ENCODE results near the gene ANKHD1. TPM values are rescaled to one million over a fixed set of nuclear protein-coding genes. Genes with fewer than 3 reads are reported as not detected.

Gene ANKHD1
- total and polyA plus RNA-seq, 10 donors, result 30.5 to 235 (median 157) TPM

- Histone ChIP-seq H3K27ac (no peak overlapping the region), H3K4me1 (peaks cover 23 to 67% (median 46%) of the 10 kb centered on the region in 6 donors), H3K27me3 (replicated peaks in 1 of 7) (no peaks in the 10 kb centered on the region), H3K4me3 (no peak overlapping the region), H3K9me3 (no peaks in the 10 kb centered on the region), H3K36me3 (peaks cover 0 to 43% (median 8%) of the 10 kb centered on the region in 6 donors)
- 89 to 97% (median 94%) methylated on average over 10 of the region's 10 CpGs for WGBS, 5 donors
- TF ChIP-seq POLR2A (IDR thresholded peaks at IDR 0.05) (no peak), CTCF (IDR thresholded peaks at IDR 0.05 in 8 of 11, conservative IDR thresholded peaks at IDR 0.05 in 3 of 11) (no peak), POLR2AphosphoS5 (IDR thresholded peaks at IDR 0.05) (no peak)
- DNase-seq, result no peak
- intact Hi-C loops (cut with DNase I; ENCODE audit: low total_unique reads), result no loop called here
Observed at GRCh38 chr5:140561753-140562523, 160.3 kb downstream of the ANKHD1 start.

- intact Hi-C loops (cut with DNase I; ENCODE audit: low total_unique reads), result no loop called here
- H3K27me3 ChIP-seq (replicated peaks in 1 of 7), result no peaks in the 10 kb centered on the region
- 78 to 83% (median 81%) methylated on average over 7 to 8 of the region's 8 CpGs for WGBS, 5 donors
- TF ChIP-seq POLR2AphosphoS5 (IDR thresholded peaks at IDR 0.05), result no peak
- TF ChIP-seq CTCF (IDR thresholded peaks at IDR 0.05 in 8 of 11, conservative IDR thresholded peaks at IDR 0.05 in 3 of 11), result no peak
- no peak for TF ChIP-seq POLR2A (IDR thresholded peaks at IDR 0.05)
- peak overlapping the region; percentile 91 to 99 (median 96) for H3K27ac ChIP-seq
- DNase-seq, result peak; percentile 84
- H3K4me3 ChIP-seq, result peak overlapping the region in 7 of 8 donors; percentile 52 to 92 (median 66)
- H3K4me1 ChIP-seq, result peaks cover 24 to 68% (median 49%) of the 10 kb centered on the region in 6 donors
- H3K36me3 ChIP-seq, result peaks cover 0 to 60% (median 25%) of the 10 kb centered on the region in 6 donors
- no peaks in the 10 kb centered on the region for H3K9me3 ChIP-seq
Observed at GRCh38 chr5:140563596-140563995, 162.0 kb downstream of the ANKHD1 start.

GRCh38 chr5:140564196-140565023, 162.8 kb downstream of the ANKHD1 start, which contains the start of the genes APBB3 and SLC35A4:
Gene APBB3, minus strand, starts transcription at chr5:140564598. Its CDS starts 353 bp downstream, at chr5:140564245.
Gene SLC35A4, plus strand, starts transcription at chr5:140564828. Its CDS starts 2,342 bp downstream, at chr5:140567170.
- Histone ChIP-seq H3K27ac (peak within 1 kb of the TSS; percentile 91 to 99 (median 96)), H3K36me3 (peaks cover 0 to 60% (median 25%) of the 10 kb centered on the region in 6 donors), H3K4me3 (peak within 1 kb of the TSS; percentile 52 to 92 (median 66)), H3K27me3 (replicated peaks in 1 of 7) (no peaks in the 10 kb centered on the region), H3K4me1 (peaks cover 25 to 76% (median 58%) of the 10 kb centered on the region in 6 donors), H3K9me3 (no peaks in the 10 kb centered on the region)
- intact Hi-C loops (cut with DNase I; ENCODE audit: low total_unique reads), result loop anchor here (5.0 kb wide), 1 partner anchor 73 kb away; the partner anchor contains the start of gene TMCO6
- TF ChIP-seq POLR2AphosphoS5 (IDR thresholded peaks at IDR 0.05) (peak; percentile 99), CTCF (IDR thresholded peaks at IDR 0.05 in 8 of 11, conservative IDR thresholded peaks at IDR 0.05 in 3 of 11) (peak in 5 of 11 experiments; percentile 13 to 41 (median 27)), POLR2A (IDR thresholded peaks at IDR 0.05) (peak; percentile 37 to 80 (median 74))
- DNase-seq, result peak; percentile 99
- 0 to 1% (median 0%) methylated on average over 19 to 74 of the region's 74 CpGs for WGBS, 5 donors
